CD1c-positive myeloid dendritic cell (primary cell): ENCODE measurements around the gene KCNJ5.

Experiments
- DNase-seq: peaks from one replicate; pipeline ENCODE4 v3.0.0-alpha.2; 2016; ENCODE audit errors: extremely low spot score

Gene KCNJ5

GRCh38 chr11:128956401-128957201 is 65.4 kb downstream of the KCNJ5 start:
- DNase-seq: peak; percentile 78

GRCh38 chr11:128957202-128957482 is 66.0 kb downstream of the KCNJ5 start:
- DNase-seq: no peak

DNA sequence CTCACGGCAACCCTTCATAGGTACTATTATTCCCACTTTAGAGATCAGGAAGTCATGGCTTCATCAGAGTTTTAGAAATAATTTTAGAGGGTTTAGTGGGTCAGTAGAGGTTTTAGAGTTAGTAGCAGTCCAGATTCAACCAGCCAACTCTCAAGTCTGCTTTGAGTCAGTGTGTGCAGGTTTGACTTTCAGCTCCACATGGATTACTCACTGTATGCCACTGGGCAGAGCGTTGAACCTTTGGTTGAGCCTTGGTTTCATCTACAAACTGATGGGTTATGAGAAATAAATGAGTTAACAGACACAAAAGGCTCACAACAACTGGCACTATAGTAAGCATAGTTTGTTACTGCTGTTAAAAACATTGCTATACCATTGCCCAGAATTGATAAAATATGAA is 70.5 kb downstream of the KCNJ5 start:
- no peak for DNase-seq

DNA sequence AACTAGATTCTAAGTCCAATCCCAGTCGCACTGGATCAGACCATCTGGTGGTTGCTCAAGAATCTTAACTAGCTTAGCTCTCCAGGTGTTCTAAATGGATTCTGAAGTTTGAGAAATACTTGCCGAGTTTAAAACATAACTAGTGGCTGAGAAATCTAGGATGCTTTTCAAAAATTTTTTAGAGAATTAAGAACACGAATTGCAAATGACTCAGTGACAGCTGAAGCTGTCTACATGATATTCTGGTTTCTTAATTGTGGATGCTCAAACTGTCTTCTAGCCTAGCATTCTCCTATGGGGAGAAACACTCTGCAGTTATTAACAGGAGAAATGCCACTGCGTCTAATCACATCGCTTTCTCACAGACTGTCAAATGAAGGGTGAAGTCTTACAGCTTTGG is 71.7 kb downstream of the KCNJ5 start:
- no peak for DNase-seq

DNA sequence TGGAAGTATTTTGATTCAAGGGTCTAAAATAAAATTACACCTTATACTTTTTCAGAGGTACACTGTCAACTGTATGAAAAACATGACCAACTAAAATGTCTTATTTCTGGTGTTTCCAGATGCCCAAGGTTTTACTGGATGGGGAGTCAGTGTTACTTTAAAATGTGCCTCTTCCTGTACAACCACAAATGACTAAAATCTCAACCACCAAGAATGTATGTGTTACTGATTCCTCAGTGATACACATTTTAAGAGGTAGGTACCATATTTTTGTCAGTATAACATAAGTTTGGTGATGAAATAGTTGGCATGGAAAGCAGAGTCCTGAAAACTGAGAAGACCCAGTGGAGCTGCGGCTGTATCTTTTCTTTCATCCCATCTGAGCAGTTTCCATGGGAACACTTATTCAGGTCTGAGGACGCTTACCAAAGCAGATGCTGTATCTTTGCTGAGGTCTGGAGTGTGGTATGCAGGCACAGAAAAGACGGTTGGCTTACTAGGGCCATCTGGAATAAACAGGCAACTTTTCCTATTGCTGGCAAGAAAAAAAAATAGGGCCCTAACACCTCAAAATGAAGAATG is 72.7 kb downstream of the KCNJ5 start:
- DNase-seq: no peak

- no peak for DNase-seq
These were observed 73.3 kb downstream of the KCNJ5 start for GRCh38 chr11:128964463-128964930.

- DNase-seq: no peak
These were observed 74.3 kb downstream of the KCNJ5 start for GRCh38 chr11:128965485-128965884.

GRCh38 chr11:128967578-128967977 is 76.4 kb downstream of the KCNJ5 start:
- DNase-seq: no peak

DNA sequence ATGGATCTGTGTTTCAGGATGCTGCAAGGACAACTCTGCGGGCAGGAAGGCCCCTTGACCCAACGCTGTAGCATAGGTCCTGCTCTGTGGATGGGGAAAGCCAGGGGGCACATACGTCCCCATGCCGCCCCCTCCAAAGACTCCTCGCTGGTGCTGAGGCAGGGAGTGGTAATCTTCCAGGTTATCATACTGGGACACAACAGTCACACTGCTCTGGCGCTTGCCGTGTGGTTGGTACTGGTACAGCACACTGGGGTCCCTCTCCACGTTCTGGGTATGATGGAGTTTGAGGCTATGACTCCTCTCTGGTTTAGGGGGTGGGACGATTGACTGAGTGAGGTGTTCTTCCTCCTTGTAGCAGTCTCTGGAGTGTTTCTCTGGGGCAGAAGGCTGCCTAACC is 77.8 kb downstream of the KCNJ5 start:
- no peak for DNase-seq
